Measurements from ENCODE around the gene GSDMA. TPM values are rescaled to one million over a fixed set of nuclear protein-coding genes. Genes with fewer than 3 reads are reported as not detected.

The GSDMA gene
- total RNA-seq, 1 donor from 2014 or later = not detected

Small RNAs within 50 kb of the gene (microRNA-seq; reads per million reads assigned to microRNA genes)
- gene MIR6884 = not detected

Other genes starting within 250 kb of the GSDMA start
- gene MIEN1, start 232.5 kb upstream of the GSDMA start, total RNA-seq = 35.6 and 36.8 TPM in 2 replicates
- gene GRB7, start 225.1 kb upstream of the GSDMA start, total RNA-seq = not detected in 2 replicates
- not detected in 2 replicates for gene IKZF3, start 98.7 kb upstream of the GSDMA start, total RNA-seq
- not detected in 2 replicates for gene ZPBP2, start 94.8 kb upstream of the GSDMA start, total RNA-seq
- 7.9 and 8.8 TPM in 2 replicates for gene GSDMB, start 44.4 kb upstream of the GSDMA start, total RNA-seq
- gene ORMDL3, start 35.4 kb upstream of the GSDMA start, total RNA-seq = 42.2 and 47.8 TPM in 2 replicates
- not detected in 2 replicates for gene LRRC3C, start 35.3 kb upstream of the GSDMA start, total RNA-seq
- 157 and 158 TPM in 2 replicates for gene PSMD3, start 17.8 kb downstream of the GSDMA start, total RNA-seq
- gene CSF3, start 52.4 kb downstream of the GSDMA start, total RNA-seq = not detected in 2 replicates
- 147 and 154 TPM in 2 replicates for gene MED24, start 91.4 kb downstream of the GSDMA start, total RNA-seq
- gene THRA, start 100.0 kb downstream of the GSDMA start, total RNA-seq = 15.0 and 15.3 TPM in 2 replicates
- 2.5 and 2.8 TPM in 2 replicates for gene NR1D1, start 137.6 kb downstream of the GSDMA start, total RNA-seq
- gene MSL1, start 159.0 kb downstream of the GSDMA start, total RNA-seq = 147 and 153 TPM in 2 replicates
- gene CASC3, start 177.5 kb downstream of the GSDMA start, total RNA-seq = 130 and 138 TPM in 2 replicates
- gene RAPGEFL1, start 214.5 kb downstream of the GSDMA start, total RNA-seq = 23.3 and 24.1 TPM in 2 replicates